ENCODE data around the gene HOXA1.
A peak's percentile ranks its signal among the peaks of the same experiment; 100 is the strongest.

HOXA1 gene

GRCh38 chr7:27122077-27122910, 26.5 kb upstream of the HOXA1 start:
- peaks cover 38% of the 10 kb centered on the region for H3K4me1 ChIP-seq (ENCODE audit: control insufficient read depth, insufficient read depth, low read length)
- H3K36me3 ChIP-seq (ENCODE audit: control insufficient read depth in 2 of 2, insufficient read depth in 1 of 2, low read length in 2 of 2) = peaks cover 0 to 32% of the 10 kb centered on the region in 2 experiments; a peak in 1 of 3 replicates
- H3K9me3 ChIP-seq (ENCODE audit: control insufficient read depth, insufficient read depth, low read depth, low read length) = no peaks in the 10 kb centered on the region
- ChIA-PET CTCF (interaction anchor here (0.7 to 1.8 kb wide), 2 partner anchors 9 to 196 kb away, joined by 3 to 7 read pairs; partner anchors contain the start of gene HOXA4), POLR2A (interaction anchor here (0.6 to 1.0 kb wide), 2 partner anchors 8 to 26 kb away, joined by 4 read pairs; no protein-coding TSS in a partner anchor)
- TF ChIP-seq ZNF16 (tag by site-specific recombination; IDR thresholded peaks at IDR 0.05; ENCODE audit: low read depth) (no peak), ZFP41 (tag by site-specific recombination; IDR thresholded peaks at IDR 0.05; ENCODE audit: borderline replicate concordance) (no peak), SCRT1 (tag by site-specific recombination; IDR thresholded peaks at IDR 0.05; ENCODE audit: borderline replicate concordance) (no peak), ZFHX2 (tag by site-specific recombination; conservative IDR thresholded peaks at IDR 0.05) (0 out of 2 replicates have a peak, but pooled peaks have one; percentile 18), ZBTB1 (tag by site-specific recombination; IDR thresholded peaks at IDR 0.05) (no peak), WT1 (tag by site-specific recombination; IDR thresholded peaks at IDR 0.05) (0 out of 2 replicates have a peak, but pooled peaks have one; percentile 14)
- TF ChIP-seq, protein P1, sequence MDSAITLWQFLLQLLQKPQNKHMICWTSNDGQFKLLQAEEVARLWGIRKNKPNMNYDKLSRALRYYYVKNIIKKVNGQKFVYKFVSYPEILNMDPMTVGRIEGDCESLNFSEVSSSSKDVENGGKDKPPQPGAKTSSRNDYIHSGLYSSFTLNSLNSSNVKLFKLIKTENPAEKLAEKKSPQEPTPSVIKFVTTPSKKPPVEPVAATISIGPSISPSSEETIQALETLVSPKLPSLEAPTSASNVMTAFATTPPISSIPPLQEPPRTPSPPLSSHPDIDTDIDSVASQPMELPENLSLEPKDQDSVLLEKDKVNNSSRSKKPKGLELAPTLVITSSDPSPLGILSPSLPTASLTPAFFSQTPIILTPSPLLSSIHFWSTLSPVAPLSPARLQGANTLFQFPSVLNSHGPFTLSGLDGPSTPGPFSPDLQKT (IDR thresholded peaks at IDR 0.05; ENCODE audit: borderline replicate concordance, low read depth, low read length) = no peak
- no peak overlapping the region for H3K4me3 ChIP-seq (ENCODE audit: low read depth, low read length)
- peak overlapping the region; percentile 4; the same call in 1 of the 2 replicates for H3K27ac ChIP-seq (ENCODE audit: extremely low read depth, low read depth, low read length)

GRCh38 chr7:27121684-27122076, 25.9 kb upstream of the HOXA1 start:
- TF ChIP-seq ZNF843 (tag by site-specific recombination; IDR thresholded peaks at IDR 0.05) (peak; percentile 44; the same call in 1 of the 2 replicates), ZBTB8A (tag by site-specific recombination; IDR thresholded peaks at IDR 0.05) (peak; percentile 29), PRDM4 (tag by site-specific recombination; IDR thresholded peaks at IDR 0.05) (0 out of 2 replicates have a peak, but pooled peaks have one; percentile 55), ZEB2 (tag by site-specific recombination; IDR thresholded peaks at IDR 0.05) (0 out of 2 replicates have a peak, but pooled peaks have one; percentile 24), OSR2 (tag by site-specific recombination; IDR thresholded peaks at IDR 0.05) (peak; percentile 57; the same call in 1 of the 2 replicates), KLF7 (tag by site-specific recombination; IDR thresholded peaks at IDR 0.05; ENCODE audit: borderline replicate concordance) (no peak), IKZF3 (tag by site-specific recombination; IDR thresholded peaks at IDR 0.05) (peak; percentile 83), BCL11B (tag by site-specific recombination; IDR thresholded peaks at IDR 0.05; ENCODE audit: low read depth) (0 out of 2 replicates have a peak, but pooled peaks have one; percentile 37), FEZF1 (tag by site-specific recombination; IDR thresholded peaks at IDR 0.05) (peak; percentile 61; the same call in 1 of the 2 replicates), WT1 (tag by site-specific recombination; IDR thresholded peaks at IDR 0.05) (peak; percentile 92), MZF1 (tag by site-specific recombination; IDR thresholded peaks at IDR 0.05; ENCODE audit: borderline replicate concordance) (no peak), ZNF184 (tag by site-specific recombination; IDR thresholded peaks at IDR 0.05) (no peak), ZNF366 (tag by site-specific recombination; conservative IDR thresholded peaks at IDR 0.05) (peak; percentile 81), ZNF302 (tag by site-specific recombination; IDR thresholded peaks at IDR 0.05; ENCODE audit: low read depth) (no peak), SP7 (tag by site-specific recombination; IDR thresholded peaks at IDR 0.05) (peak; percentile 66), ZNF341 (tag by site-specific recombination; IDR thresholded peaks at IDR 0.05; ENCODE audit: low read depth) (peak; percentile 83)
- TF ChIP-seq, protein P2, sequence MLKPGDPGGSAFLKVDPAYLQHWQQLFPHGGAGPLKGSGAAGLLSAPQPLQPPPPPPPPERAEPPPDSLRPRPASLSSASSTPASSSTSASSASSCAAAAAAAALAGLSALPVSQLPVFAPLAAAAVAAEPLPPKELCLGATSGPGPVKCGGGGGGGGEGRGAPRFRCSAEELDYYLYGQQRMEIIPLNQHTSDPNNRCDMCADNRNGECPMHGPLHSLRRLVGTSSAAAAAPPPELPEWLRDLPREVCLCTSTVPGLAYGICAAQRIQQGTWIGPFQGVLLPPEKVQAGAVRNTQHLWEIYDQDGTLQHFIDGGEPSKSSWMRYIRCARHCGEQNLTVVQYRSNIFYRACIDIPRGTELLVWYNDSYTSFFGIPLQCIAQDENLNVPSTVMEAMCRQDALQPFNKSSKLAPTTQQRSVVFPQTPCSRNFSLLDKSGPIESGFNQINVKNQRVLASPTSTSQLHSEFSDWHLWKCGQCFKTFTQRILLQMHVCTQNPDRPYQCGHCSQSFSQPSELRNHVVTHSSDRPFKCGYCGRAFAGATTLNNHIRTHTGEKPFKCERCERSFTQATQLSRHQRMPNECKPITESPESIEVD (tag by site-specific recombination; IDR thresholded peaks at IDR 0.05) = peak; percentile 95
- TF ChIP-seq, protein P3, sequence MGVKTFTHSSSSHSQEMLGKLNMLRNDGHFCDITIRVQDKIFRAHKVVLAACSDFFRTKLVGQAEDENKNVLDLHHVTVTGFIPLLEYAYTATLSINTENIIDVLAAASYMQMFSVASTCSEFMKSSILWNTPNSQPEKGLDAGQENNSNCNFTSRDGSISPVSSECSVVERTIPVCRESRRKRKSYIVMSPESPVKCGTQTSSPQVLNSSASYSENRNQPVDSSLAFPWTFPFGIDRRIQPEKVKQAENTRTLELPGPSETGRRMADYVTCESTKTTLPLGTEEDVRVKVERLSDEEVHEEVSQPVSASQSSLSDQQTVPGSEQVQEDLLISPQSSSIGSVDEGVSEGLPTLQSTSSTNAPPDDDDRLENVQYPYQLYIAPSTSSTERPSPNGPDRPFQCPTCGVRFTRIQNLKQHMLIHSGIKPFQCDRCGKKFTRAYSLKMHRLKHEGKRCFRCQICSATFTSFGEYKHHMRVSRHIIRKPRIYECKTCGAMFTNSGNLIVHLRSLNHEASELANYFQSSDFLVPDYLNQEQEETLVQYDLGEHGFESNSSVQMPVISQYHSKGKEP (tag by site-specific recombination; IDR thresholded peaks at IDR 0.05) = peak; percentile 69; the same call in 1 of the 2 replicates
- H3K36me3 ChIP-seq (ENCODE audit: control insufficient read depth in 2 of 2, insufficient read depth in 1 of 2, low read length in 2 of 2) = peaks cover 0 to 34% of the 10 kb centered on the region in 2 experiments; a peak in 1 of 3 replicates
- ChIA-PET POLR2A (no interaction called here), CTCF (interaction anchor here (0.7 to 1.8 kb wide), 2 partner anchors 9 to 196 kb away, joined by 3 to 7 read pairs; partner anchors contain the start of gene HOXA4)
- H3K27ac ChIP-seq (ENCODE audit: extremely low read depth, low read depth, low read length) = peak overlapping the region; percentile 4; the same call in 1 of the 2 replicates
- peaks cover 38% of the 10 kb centered on the region for H3K4me1 ChIP-seq (ENCODE audit: control insufficient read depth, insufficient read depth, low read length)
- H3K4me3 ChIP-seq (ENCODE audit: low read depth, low read length) = no peak overlapping the region
- H3K9me3 ChIP-seq (ENCODE audit: control insufficient read depth, insufficient read depth, low read depth, low read length) = no peaks in the 10 kb centered on the region

Data from HEK293 (cell line).